NCI-H2107 (cell line): ENCODE measurements around the gene SRL.
A peak's percentile ranks its signal among the peaks of the same experiment; 100 is the strongest.
"Not testable (repeated sequence)": the region's sequence is repeated elsewhere in the genome, so short reads cannot be mapped to it uniquely, and the experiment has no call there.

Source experiments
- DNase-seq: peaks from one replicate; lab custom pipeline; 2025; lab: John Stamatoyannopoulos, UW

Gene SRL

DNA sequence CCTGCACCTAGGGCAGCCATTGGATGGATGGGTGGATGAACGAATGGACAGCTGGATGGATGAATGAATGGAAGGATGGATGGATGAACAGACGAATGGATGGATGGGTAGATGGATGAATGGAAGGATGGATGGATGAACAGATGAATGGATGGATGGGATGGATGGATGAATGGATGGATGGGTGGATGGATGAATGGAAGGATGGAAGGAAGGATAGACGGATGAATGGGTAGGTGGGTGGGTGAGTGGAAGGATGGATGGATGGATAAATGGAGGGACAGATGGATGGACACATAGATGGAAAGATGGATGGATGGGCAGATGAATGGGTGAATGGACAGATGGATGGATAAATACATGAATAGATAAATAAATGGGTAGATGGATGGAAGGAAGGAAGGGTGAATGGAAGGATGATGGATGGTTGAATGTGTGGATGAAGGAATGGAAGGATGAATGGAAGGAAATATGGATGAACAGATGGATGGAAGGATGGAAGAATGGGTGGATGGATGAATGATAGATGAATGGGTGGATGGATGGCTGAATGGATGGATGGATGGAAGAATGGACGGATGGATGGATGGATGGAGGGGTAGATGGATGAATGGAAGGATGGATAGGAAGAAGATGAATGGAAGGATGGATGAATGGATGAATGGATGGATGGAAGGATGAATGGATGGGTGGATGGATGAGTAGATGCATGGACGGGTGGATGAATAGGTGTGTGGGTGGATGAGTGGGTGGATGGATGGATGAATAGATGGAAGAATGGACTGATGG is 15.4 kb downstream of the SRL start:
- no peak for DNase-seq

- DNase-seq, result no peak
Observed at GRCh38 chr16:4225075-4225474, 16.8 kb downstream of the SRL start.

DNA sequence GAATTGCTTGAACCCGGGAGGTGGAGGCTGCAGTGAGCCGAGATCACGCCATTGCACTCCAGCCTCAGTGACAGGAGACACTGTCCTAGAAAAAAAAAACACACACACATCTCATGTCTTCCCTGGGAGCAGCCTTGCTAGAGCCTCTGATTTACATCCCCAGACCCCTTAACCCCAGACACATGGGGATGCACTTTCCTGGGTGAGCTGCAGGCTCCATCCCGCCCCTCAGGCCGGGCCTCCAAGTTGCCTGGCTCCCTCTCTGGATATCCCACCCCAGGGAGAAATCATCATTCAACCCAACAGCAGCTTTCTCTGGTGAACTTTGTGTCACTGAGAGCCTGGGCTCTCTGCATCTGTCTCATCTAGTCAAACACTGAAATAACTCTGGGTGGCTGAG is 21.5 kb downstream of the SRL start:
- no peak for DNase-seq

DNA sequence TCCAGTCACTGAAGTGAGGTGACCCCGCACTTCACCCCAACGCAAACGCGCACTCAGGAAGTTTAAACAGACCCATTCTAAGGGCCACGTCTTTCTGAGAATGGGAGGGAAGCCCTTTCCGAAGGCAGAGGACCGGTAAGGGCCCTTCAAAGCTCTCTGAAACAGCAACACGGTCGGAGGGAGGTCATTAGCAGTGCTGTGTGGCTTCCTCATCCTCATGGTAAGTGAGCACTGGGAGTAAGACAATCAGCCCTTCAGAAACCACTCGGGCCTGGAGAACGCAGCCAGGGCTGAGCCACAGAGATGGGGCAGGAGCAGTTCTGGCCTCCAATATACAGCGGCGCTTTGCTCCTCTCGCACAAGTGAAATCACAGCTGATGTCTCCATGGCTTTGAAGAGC is 23.7 kb downstream of the SRL start:
- no peak for DNase-seq

GRCh38 chr16:4217204-4218131 is 24.4 kb downstream of the SRL start:
- DNase-seq, result peak; percentile 13

GRCh38 chr16:4216596-4216995 is 25.3 kb downstream of the SRL start:
- DNase-seq, result no peak

GRCh38 chr16:4215106-4215505 is 26.8 kb downstream of the SRL start:
- no peak for DNase-seq

DNA sequence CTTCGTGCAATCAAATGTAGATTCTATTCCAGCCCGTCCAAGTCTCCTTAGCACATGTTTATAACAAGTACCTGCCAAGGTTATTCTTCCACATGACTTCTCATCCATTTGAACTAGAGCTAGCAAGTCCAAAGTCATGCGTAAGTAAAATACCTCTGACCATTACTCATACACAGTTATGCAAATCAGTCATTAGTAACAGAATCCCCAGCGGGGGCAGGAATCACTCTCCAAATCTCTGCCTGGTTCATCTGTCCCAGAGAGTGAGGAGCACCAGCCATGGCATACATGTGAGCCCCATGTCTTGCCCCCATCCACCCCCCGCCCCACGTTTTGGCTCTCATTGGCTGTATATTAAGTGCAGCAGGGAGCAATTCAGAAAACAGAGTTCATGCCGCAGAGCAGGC is 27.7 kb downstream of the SRL start:
- DNase-seq, result no peak

GRCh38 chr16:4213737-4214136 is 28.1 kb downstream of the SRL start:
- DNase-seq, result no peak

DNA sequence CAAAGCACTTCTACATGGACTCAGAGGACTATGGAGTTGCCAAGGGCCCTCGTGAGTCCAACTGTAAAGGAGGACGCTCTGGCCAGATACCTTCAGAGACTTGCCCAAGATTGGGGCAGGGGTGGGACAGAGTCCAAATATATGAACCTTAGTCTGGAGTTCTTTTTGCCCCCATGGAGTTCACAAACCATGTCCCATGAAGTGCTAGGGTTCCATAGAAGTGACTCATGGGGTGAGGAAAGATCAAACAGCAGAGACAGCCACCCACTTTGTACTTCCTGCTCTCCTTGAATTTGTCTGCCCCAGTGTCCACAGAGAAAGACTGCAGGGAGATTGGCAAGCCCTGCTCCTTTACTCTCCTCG is 29.0 kb downstream of the SRL start:
- DNase-seq, result no peak

DNA sequence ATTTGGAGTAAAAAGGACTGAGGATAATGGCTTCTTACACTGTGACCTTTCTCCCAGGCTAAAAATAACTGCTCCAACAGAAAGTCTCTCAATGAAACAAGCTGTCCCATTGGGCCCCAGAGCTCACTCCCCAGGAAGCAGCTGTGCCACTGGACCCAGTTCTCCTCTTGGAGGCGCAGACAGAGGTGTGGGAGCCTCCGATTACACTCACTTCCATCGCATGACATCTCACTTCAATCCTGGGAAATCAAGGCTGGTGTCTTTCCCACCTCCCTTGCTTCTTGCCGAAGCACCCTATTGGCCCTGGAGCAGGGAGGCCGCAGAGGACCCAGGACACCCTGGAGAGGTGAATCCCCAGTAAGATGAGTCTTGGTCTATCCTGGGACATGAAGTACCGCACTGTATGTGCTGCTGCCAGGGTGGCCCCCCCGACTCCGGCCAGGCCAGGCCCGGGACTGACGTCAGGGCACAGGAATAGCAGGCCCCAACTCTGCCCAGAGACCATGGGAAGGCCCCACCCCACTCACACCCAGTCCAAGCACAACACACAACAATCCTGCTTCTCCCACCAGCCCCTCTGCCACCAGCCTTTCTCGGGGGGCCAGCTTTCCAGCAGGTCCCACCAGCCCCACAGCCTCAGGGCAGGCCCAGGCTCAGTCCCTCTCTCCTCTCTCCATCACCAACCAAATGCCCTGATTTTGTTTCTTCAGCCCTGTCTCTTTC is 29.5 kb downstream of the SRL start:
- DNase-seq, result no peak

DNA sequence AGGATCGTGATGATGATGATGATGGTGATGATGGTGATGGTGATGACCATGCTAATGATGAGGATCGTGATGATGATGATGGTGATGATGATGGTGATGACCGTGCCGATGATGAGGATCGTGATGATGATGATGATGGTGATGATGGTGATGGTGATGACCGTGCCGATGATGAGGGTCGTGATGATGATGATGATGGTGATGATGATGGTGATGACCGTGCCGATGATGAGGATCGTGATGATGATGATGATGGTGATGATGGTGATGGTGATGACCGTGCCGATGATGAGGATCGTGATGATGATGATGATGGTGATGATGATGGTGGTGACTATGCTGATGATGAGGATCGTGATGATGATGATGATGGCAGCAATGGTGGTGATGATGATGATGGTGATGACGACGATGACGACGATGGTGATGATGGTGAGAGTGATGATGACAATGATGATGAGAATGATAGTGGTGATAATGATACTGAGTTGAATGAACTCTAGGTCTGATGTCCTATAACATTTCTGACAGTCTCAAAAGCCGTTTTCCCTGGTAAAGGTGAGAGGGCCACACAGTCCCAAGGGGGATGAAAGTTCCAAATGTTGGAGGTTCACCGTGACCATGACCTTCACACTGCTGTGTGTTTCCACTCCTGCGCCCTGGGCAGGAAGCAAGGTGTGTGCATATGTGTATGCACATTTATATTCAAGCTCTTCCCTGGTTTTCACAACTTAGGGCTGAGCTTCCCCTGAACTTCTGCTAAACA is 30.3 kb downstream of the SRL start:
- DNase-seq, result not testable (repeated sequence)

GRCh38 chr16:4209666-4210065 is 32.2 kb downstream of the SRL start:
- no peak for DNase-seq

DNA sequence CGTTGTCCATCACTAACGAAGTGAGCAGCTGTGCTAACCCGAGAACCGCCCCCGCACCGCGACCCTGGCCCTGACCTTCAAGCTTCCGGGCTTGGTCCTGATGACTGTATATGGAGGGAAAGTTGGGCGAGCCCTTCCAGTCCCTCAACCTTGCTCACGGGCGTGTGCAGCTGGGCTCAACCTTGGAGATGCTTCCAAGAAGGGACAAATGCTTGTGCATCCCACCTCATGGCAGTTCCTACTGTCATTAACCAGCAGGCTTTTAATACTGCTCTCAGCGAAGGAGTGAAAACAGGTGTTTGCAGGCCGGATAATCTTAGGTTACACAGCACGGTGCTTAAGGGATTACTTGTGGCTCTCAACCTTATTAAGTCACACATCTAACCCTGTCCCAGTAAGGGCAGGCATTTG is 33.5 kb downstream of the SRL start:
- DNase-seq, result no peak

DNA sequence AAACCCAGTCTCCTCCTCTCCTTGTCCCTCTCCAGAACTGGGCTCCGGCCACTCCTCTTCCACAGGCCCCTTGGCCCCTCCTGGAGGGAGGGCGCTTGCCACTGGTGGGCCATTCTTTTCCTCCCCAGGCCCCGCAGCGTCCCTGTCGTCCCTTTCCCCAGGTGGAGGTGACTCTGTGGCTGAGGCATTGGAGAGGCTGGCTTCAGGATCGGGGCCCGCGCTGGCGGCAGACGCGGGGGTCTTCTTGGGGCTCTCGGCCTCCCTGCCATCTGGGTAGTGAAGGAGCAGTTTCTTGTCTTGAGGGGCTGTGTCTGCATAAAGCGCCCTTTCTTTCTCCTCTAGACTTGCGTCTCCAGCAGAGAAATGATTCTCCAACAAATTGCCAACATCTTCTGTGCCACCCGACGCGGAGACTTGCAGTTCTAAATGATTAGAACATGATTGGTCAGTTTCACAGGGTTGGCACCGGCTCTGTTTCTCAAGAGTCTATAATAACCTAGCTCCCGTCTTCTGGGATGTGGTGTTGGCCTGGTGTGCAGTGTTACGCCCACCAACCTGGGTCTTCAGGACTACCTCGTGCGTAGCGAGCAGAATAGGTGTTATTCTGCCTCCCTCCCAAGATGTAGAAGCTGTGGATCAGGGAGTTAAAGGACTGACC is 34.1 kb downstream of the SRL start:
- no peak for DNase-seq

GRCh38 chr16:4207229-4207628 is 34.7 kb downstream of the SRL start:
- DNase-seq, result no peak

- no peak for DNase-seq
Observed at GRCh38 chr16:4206680-4207079, 35.2 kb downstream of the SRL start.

DNA sequence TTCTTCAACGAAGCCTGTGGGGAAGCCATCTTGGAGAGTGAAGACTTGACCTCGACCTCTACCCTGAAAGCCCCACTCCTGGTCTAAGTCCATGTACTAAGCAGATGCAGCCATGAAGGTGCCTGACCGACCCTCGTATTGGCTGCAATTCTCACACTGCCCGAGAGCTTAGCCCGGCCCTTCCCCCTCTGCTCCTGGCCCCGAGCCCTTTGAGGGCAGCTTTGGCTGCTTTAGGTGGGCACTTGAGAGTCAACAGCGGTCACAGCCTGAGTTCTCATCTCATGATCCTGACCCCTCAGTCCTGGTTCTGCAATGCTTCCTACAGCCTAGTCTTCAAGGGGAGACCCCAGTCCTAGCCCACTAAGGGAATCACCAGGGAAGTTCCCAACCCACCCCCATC is 35.9 kb downstream of the SRL start:
- DNase-seq, result no peak

- no peak for DNase-seq
Observed at GRCh38 chr16:4204521-4204920, 37.4 kb downstream of the SRL start.

GRCh38 chr16:4203748-4204147 is 38.1 kb downstream of the SRL start:
- DNase-seq, result no peak

- DNase-seq, result no peak
Observed at GRCh38 chr16:4202615-4203345, 39.1 kb downstream of the SRL start.
